ENCODE results near the gene KCNK10. TPM values are rescaled to one million over a fixed set of nuclear protein-coding genes. Genes with fewer than 3 reads are reported as not detected.

Gene KCNK10
- polyA plus RNA-seq, 1 of the 3 experiments (the other 2 are of a cell fraction) = not detected

DNA sequence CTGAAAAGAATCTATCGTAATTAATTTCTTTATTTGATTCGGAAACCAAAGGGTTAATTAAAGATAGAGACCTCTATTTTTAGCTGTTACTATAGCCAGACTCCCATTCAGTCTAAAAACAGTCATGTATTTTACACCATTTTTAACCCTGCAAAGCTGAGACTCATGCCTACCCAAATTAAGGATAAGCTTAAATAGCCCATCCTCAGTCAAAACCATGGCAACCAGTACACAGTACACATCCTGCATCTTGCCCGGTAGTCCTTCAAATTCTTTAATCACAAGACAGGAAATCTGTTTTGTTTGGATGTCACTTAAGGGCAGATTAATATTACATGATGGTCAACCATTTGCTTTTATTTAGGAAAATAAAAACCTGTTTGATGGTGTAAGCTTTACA lies 25.5 kb upstream of the KCNK10 start (continued):
- TF ChIP-seq, protein P1, sequence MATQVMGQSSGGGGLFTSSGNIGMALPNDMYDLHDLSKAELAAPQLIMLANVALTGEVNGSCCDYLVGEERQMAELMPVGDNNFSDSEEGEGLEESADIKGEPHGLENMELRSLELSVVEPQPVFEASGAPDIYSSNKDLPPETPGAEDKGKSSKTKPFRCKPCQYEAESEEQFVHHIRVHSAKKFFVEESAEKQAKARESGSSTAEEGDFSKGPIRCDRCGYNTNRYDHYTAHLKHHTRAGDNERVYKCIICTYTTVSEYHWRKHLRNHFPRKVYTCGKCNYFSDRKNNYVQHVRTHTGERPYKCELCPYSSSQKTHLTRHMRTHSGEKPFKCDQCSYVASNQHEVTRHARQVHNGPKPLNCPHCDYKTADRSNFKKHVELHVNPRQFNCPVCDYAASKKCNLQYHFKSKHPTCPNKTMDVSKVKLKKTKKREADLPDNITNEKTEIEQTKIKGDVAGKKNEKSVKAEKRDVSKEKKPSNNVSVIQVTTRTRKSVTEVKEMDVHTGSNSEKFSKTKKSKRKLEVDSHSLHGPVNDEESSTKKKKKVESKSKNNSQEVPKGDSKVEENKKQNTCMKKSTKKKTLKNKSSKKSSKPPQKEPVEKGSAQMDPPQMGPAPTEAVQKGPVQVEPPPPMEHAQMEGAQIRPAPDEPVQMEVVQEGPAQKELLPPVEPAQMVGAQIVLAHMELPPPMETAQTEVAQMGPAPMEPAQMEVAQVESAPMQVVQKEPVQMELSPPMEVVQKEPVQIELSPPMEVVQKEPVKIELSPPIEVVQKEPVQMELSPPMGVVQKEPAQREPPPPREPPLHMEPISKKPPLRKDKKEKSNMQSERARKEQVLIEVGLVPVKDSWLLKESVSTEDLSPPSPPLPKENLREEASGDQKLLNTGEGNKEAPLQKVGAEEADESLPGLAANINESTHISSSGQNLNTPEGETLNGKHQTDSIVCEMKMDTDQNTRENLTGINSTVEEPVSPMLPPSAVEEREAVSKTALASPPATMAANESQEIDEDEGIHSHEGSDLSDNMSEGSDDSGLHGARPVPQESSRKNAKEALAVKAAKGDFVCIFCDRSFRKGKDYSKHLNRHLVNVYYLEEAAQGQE (IDR thresholded peaks at IDR 0.05; ENCODE audit: low read depth, low read length) = no peak

DNA sequence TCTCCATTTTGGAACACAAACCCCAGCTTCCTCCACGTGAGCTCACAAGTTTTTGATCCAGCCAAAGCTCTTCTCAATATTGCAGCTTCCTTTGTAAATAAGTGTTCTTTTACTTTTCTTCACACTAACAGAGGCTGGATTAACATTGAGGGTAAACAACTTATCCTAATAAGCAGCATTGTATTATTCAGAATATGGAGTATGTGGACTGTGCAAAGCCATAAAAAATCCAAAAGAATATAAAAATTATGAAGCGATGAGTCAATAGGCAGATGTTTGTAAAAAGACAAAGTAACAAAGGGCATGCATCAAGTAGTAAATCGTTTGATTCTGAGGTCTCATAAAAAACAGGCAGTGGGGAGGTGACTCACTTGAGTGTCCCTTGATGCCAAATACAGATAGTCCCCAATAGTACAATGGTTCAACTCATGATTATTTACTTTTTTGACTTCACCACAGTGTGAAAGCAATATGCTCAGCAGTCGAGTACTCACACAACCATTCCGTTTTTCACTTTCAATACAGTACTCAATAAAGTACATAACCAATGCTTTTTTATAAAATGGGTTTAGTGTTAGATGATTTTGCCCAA lies 23.1 kb upstream of the KCNK10 start:
- POLR2A ChIA-PET = no interaction called here
- CTCF ChIA-PET = no interaction called here
- H3K79me2 ChIP-seq (ENCODE audit: insufficient read depth) = no peaks in the 10 kb centered on the region

DNA sequence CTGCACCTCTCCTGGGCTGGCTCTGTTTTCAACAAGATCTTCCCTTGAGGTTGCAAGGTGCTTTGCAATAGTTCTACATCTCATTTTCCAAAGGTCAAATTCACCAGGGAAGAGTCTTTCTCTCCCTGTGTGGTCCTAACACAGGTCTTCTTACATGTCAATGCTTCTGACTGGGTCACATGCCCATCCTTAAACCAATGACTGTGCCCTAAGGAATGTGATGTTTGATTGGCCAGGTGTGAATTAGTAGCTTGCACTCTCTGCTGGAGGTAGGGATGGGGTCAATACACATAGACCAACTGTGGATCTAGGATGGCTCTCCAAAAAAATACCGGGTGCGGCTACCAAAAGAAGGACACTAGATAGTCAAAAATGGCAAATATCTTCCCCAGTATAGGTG lies 19.9 kb upstream of the KCNK10 start:
- no peak overlapping the region for H3K27ac ChIP-seq (ENCODE audit: low read depth in 2 of 2, low read length in 1 of 2)
- no peaks in the 10 kb centered on the region for H3K79me2 ChIP-seq (ENCODE audit: insufficient read depth)
- no peak for DNase-seq
- H3K4me2 ChIP-seq = no peak overlapping the region
- H2AFZ ChIP-seq (ENCODE audit: low read depth) = no peak overlapping the region
- no peak for TF ChIP-seq RXRA (IDR thresholded peaks at IDR 0.05; ENCODE audit: borderline replicate concordance, low read depth)
- TF ChIP-seq, protein P2, sequence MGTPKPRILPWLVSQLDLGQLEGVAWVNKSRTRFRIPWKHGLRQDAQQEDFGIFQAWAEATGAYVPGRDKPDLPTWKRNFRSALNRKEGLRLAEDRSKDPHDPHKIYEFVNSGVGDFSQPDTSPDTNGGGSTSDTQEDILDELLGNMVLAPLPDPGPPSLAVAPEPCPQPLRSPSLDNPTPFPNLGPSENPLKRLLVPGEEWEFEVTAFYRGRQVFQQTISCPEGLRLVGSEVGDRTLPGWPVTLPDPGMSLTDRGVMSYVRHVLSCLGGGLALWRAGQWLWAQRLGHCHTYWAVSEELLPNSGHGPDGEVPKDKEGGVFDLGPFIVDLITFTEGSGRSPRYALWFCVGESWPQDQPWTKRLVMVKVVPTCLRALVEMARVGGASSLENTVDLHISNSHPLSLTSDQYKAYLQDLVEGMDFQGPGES (IDR thresholded peaks at IDR 0.05; ENCODE audit: low read depth, low read length) = no peak
- no peak for TF ChIP-seq JUND (IDR thresholded peaks at IDR 0.05)
- no peak for TF ChIP-seq MXI1 (IDR thresholded peaks at IDR 0.05; ENCODE audit: low read depth, low read length)
- no peaks in the 10 kb centered on the region for H3K9me3 ChIP-seq
- H4K20me1 ChIP-seq (ENCODE audit: insufficient read depth) = no peaks in the 10 kb centered on the region
- H3K9me2 ChIP-seq = no peaks in the 10 kb centered on the region
- H3K27me3 ChIP-seq (ENCODE audit: insufficient read depth) = no peaks in the 10 kb centered on the region
- WGBS (ENCODE audit: low lambda C conversion rate) = 72% methylated on average over 2 of the region's 2 CpGs
- H3K4me1 ChIP-seq (ENCODE audit: control insufficient read depth in 1 of 2, insufficient read depth in 2 of 2, low read depth in 1 of 2, low read length in 1 of 2) = no peaks in the 10 kb centered on the region
- no peaks in the 10 kb centered on the region for H3F3A ChIP-seq (replicated peaks; ENCODE audit: insufficient read depth)
- ChIA-PET POLR2A (interaction anchor here (0.6 kb wide), 1 partner anchor 534 kb away, joined by 4 read pairs; no protein-coding TSS in a partner anchor), CTCF (no interaction called here)
- no peaks in the 10 kb centered on the region for H3K36me3 ChIP-seq (replicated peaks in 1 of 2; ENCODE audit: control insufficient read depth in 1 of 2, insufficient read depth in 2 of 2, low read length in 1 of 2)
- H3K9ac ChIP-seq = no peak overlapping the region
- H3K4me3 ChIP-seq (ENCODE audit: low read depth in 2 of 2, low read length in 1 of 2) = no peak overlapping the region

More for the DNA sequence above, 23.1 kb upstream of the KCNK10 start:
- no peaks in the 10 kb centered on the region for H3F3A ChIP-seq (replicated peaks; ENCODE audit: insufficient read depth)
- H3K36me3 ChIP-seq (replicated peaks in 1 of 2; ENCODE audit: control insufficient read depth in 1 of 2, insufficient read depth in 2 of 2, low read length in 1 of 2) = no peaks in the 10 kb centered on the region
- H3K4me2 ChIP-seq = no peak overlapping the region
- TF ChIP-seq CHD2 (IDR thresholded peaks at IDR 0.05; ENCODE audit: low read length, partially characterized antibody) = no peak
- TF ChIP-seq FOXM1 (IDR thresholded peaks at IDR 0.05; ENCODE audit: low read depth) = no peak
- TF ChIP-seq RAD21 (IDR thresholded peaks at IDR 0.05; ENCODE audit: low read length) = no peak
- TF ChIP-seq GABPA (IDR thresholded peaks at IDR 0.05; ENCODE audit: low read depth) = no peak
- TF ChIP-seq, protein P3, sequence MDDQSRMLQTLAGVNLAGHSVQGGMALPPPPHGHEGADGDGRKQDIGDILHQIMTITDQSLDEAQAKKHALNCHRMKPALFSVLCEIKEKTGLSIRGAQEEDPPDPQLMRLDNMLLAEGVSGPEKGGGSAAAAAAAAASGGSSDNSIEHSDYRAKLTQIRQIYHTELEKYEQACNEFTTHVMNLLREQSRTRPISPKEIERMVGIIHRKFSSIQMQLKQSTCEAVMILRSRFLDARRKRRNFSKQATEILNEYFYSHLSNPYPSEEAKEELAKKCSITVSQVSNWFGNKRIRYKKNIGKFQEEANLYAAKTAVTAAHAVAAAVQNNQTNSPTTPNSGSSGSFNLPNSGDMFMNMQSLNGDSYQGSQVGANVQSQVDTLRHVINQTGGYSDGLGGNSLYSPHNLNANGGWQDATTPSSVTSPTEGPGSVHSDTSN (IDR thresholded peaks at IDR 0.05) = no peak
- no peak for TF ChIP-seq FOXJ3 (CRISPR knock-in tag; IDR thresholded peaks at IDR 0.05)
- no peak for TF ChIP-seq NRF1 (IDR thresholded peaks at IDR 0.05; ENCODE audit: low read depth, low read length)
- TF ChIP-seq FOSL2 (IDR thresholded peaks at IDR 0.05; ENCODE audit: borderline replicate concordance, low read depth) = no peak
- TF ChIP-seq NFIC (IDR thresholded peaks at IDR 0.05; ENCODE audit: borderline replicate concordance) = no peak
- no peak overlapping the region for H3K4me3 ChIP-seq (ENCODE audit: low read depth in 2 of 2, low read length in 1 of 2)
- no peak for DNase-seq
- no peaks in the 10 kb centered on the region for H3K27me3 ChIP-seq (ENCODE audit: insufficient read depth)
- H3K9me3 ChIP-seq = no peaks in the 10 kb centered on the region
- H3K9ac ChIP-seq = no peak overlapping the region
- H2AFZ ChIP-seq (ENCODE audit: low read depth) = no peak overlapping the region
- no peaks in the 10 kb centered on the region for H3K4me1 ChIP-seq (ENCODE audit: control insufficient read depth in 1 of 2, insufficient read depth in 2 of 2, low read depth in 1 of 2, low read length in 1 of 2)
- no peak overlapping the region for H3K27ac ChIP-seq (ENCODE audit: low read depth in 2 of 2, low read length in 1 of 2)
- 26% methylated on average over 5 of the region's 5 CpGs for WGBS (ENCODE audit: low lambda C conversion rate)
- H4K20me1 ChIP-seq (ENCODE audit: insufficient read depth) = no peaks in the 10 kb centered on the region
- no peaks in the 10 kb centered on the region for H3K9me2 ChIP-seq

Data from SK-N-SH (cell line).